RKO (cell line): ENCODE data around the gene TMEM204.
"Not testable (repeated sequence)": the region's sequence is repeated elsewhere in the genome, so short reads cannot be mapped to it uniquely, and the experiment has no call there.

Experiments used
- DNase-seq: peaks from one replicate; pipeline ENCODE4 v3.0.0-alpha.2; 2016; ENCODE audit warnings: low spot score

TMEM204 gene

GRCh38 chr16:1595511-1595910, 62.0 kb downstream of the TMEM204 start:
- DNase-seq, result not testable (repeated sequence)

GRCh38 chr16:1596516-1596915, 63.0 kb downstream of the TMEM204 start:
- DNase-seq, result no peak

GRCh38 chr16:1597154-1597553, 63.7 kb downstream of the TMEM204 start:
- no peak for DNase-seq

- no peak for DNase-seq
Observed at GRCh38 chr16:1601031-1601430, 67.6 kb downstream of the TMEM204 start.

- no peak for DNase-seq
Observed at GRCh38 chr16:1601489-1601888, 68.0 kb downstream of the TMEM204 start.

- no peak for DNase-seq
Observed at GRCh38 chr16:1602285-1602684, 68.8 kb downstream of the TMEM204 start.
